Left lung (tissue), 10 donors: ENCODE measurements around the gene GGT7. TPM values are rescaled to one million over a fixed set of nuclear protein-coding genes. Genes with fewer than 3 reads are reported as not detected.
A peak's percentile ranks its signal among the peaks of the same experiment; 100 is the strongest.
"Not testable (repeated sequence)": the region's sequence is repeated elsewhere in the genome, so short reads cannot be mapped to it uniquely, and the experiment has no call there.

Experiments used
- ATAC-seq: fragments of 200-7000 bp; cut with Tn5 transposase; one replicate; pipeline ENCODE4 v1.9.1; 2020; ENCODE audit warnings: moderate library complexity
- DNase-seq, 4 donors: peaks; one replicate each; pipeline ENCODE4 v3.0.0-alpha.2; 2013 to 2020
- H3K27ac ChIP-seq, 2 donors: fragments of 200-600 bp; sonication (generic) in 1 of 2; one replicate each; pipeline versions ENCODE4 v1.5.0 to v1.8.0; 2020 to 2021
- H3K27me3 ChIP-seq, 2 donors: fragments of 200-600 bp; sonication (generic) in 1 of 2; one replicate each; pipeline versions ENCODE4 v1.5.0 to v1.8.0; 2020 to 2021
- H3K36me3 ChIP-seq, 2 donors: fragments of 200-600 bp; sonication (generic) in 1 of 2; one replicate each; pipeline versions ENCODE4 v1.5.0 to v1.8.0; 2020 to 2021
- H3K4me1 ChIP-seq, 2 donors: fragments of 200-600 bp; one replicate each; pipeline ENCODE4 v1.8.0; 2021
- H3K4me3 ChIP-seq, 2 donors: fragments of 200-600 bp; sonication (generic) in 1 of 2; one replicate each; pipeline versions ENCODE4 v1.5.0 to v1.8.0; 2020 to 2021; ENCODE audit warnings: mild to moderate bottlenecking in 1 of 2
- H3K9me3 ChIP-seq, 2 donors: fragments of 200-600 bp; sonication (generic) in 1 of 2; one replicate each; pipeline versions ENCODE4 v1.5.0 to v1.8.0; 2020 to 2021
- CTCF ChIP-seq, 2 donors: fragments of 200-600 bp; sonication (generic) in 1 of 2; IDR thresholded peaks; one replicate each; pipeline versions ENCODE4 v1.5.0 to v1.8.0; 2021; ENCODE audit warnings: antibody characterized with exemption in 2 of 2
- intact Hi-C, 2 donors: fragments of 100-400 bp; cut with DNase I; formaldehyde crosslinking; loops; one replicate each; pipeline versions ENCODE4 v1.11.2 to v1.14.2; 2022
- polyA plus RNA-seq, 6 donors: library from polyadenylated mRNA; unstranded; fragments of 120-200 nt; gene quantifications; one replicate each; pipeline ENCODE4 v1.2.1, GENCODE V29; 2013; ENCODE audit not compliant: insufficient read length in 6 of 6
- total RNA-seq, 2 donors: library from RNA; stranded (reverse); fragmentation: NEBNext Ultra II Directional; extraction: Animal tissue kit (Norgen Biotek cat#: 25700); gene quantifications; one replicate each; pipeline ENCODE4 v1.2.1, GENCODE V29; 2021
- donor health status: DM: no; HTN: yes; CAD: no.
- donor health status: DM: no; HTN: no; CAD: no.

GGT7 gene
- total and polyA plus RNA-seq, 8 donors, result 16.8 to 38.8 (median 33.7) TPM

- Histone ChIP-seq H3K4me3 (no peak overlapping the region), H3K36me3 (peaks cover 0 to 67% of the 10 kb centered on the region in 2 donors), H3K27me3 (no peaks in the 10 kb centered on the region), H3K4me1 (no peaks in the 10 kb centered on the region), H3K27ac (no peak overlapping the region), H3K9me3 (no peaks in the 10 kb centered on the region)
- ATAC-seq (no peak), DNase-seq (no peak)
- TF ChIP-seq CTCF (IDR thresholded peaks at IDR 0.05), result no peak
- intact Hi-C loops, result no loop called here
Observed at GRCh38 chr20:34915749-34916455, 43.2 kb upstream of the GGT7 start.

GRCh38 chr20:34915131-34915530 lies 42.5 kb upstream of the GGT7 start:
- intact Hi-C loops, result no loop called here
- Histone ChIP-seq H3K4me3 (no peak overlapping the region), H3K4me1 (no peaks in the 10 kb centered on the region), H3K9me3 (no peaks in the 10 kb centered on the region), H3K27ac (no peak overlapping the region), H3K27me3 (no peaks in the 10 kb centered on the region), H3K36me3 (peaks cover 0 to 59% of the 10 kb centered on the region in 2 donors)
- DNase-seq (no peak), ATAC-seq (no peak)
- no peak for TF ChIP-seq CTCF (IDR thresholded peaks at IDR 0.05)

- H3K36me3 ChIP-seq, result no peaks in the 10 kb centered on the region
- H3K27ac ChIP-seq, result peak overlapping the region; percentile 55 to 68
- no peak overlapping the region for H3K4me3 ChIP-seq
- no peaks in the 10 kb centered on the region for H3K27me3 ChIP-seq
- intact Hi-C loops, result no loop called here
- ATAC-seq, result peak; percentile 92
- no peaks in the 10 kb centered on the region for H3K9me3 ChIP-seq
- TF ChIP-seq CTCF (IDR thresholded peaks at IDR 0.05), result no peak
- H3K4me1 ChIP-seq, result peaks cover 11 to 29% of the 10 kb centered on the region in 2 donors
- peak in 3 of 4 donors; percentile 13 to 62 (median 42) for DNase-seq
Observed at GRCh38 chr20:34907616-34908469, 35.2 kb upstream of the GGT7 start.

- Histone ChIP-seq H3K9me3 (no peaks in the 10 kb centered on the region), H3K27me3 (no peaks in the 10 kb centered on the region), H3K36me3 (no peaks in the 10 kb centered on the region), H3K27ac (peak overlapping the region in 1 of 2 donors; percentile 10), H3K4me1 (peaks cover 11 to 36% of the 10 kb centered on the region in 2 donors), H3K4me3 (no peak overlapping the region)
- ATAC-seq, result no peak
- intact Hi-C loops, result no loop called here
- DNase-seq, result no peak
- TF ChIP-seq CTCF (IDR thresholded peaks at IDR 0.05), result no peak
Observed at GRCh38 chr20:34904202-34904621, 31.6 kb upstream of the GGT7 start.

GRCh38 chr20:34898731-34899130 lies 26.1 kb upstream of the GGT7 start:
- H3K4me1 ChIP-seq, result peaks cover 6 to 16% of the 10 kb centered on the region in 2 donors
- ATAC-seq, intact Hi-C loops: not testable (repeated sequence)

GRCh38 chr20:34898129-34898528 lies 25.5 kb upstream of the GGT7 start:
- H3K27me3 ChIP-seq, intact Hi-C loops, H3K4me3 ChIP-seq, H3K36me3 ChIP-seq, ATAC-seq, H3K9me3 ChIP-seq, H3K27ac ChIP-seq, DNase-seq: not testable (repeated sequence)
- peaks cover 6 to 19% of the 10 kb centered on the region in 2 donors for H3K4me1 ChIP-seq

More at GRCh38 chr20:34898731-34899130, 26.1 kb upstream of the GGT7 start:
- not testable (repeated sequence) for H3K27me3 ChIP-seq, H3K27ac ChIP-seq, H3K36me3 ChIP-seq, H3K9me3 ChIP-seq, DNase-seq, H3K4me3 ChIP-seq
